ENCODE results near the gene TRIP13. TPM values are rescaled to one million over a fixed set of nuclear protein-coding genes. Genes with fewer than 3 reads are reported as not detected.

The TRIP13 gene
- total and polyA plus RNA-seq, 12 donors: 0.30 to 5.0 (median 0.78) TPM

DNA sequence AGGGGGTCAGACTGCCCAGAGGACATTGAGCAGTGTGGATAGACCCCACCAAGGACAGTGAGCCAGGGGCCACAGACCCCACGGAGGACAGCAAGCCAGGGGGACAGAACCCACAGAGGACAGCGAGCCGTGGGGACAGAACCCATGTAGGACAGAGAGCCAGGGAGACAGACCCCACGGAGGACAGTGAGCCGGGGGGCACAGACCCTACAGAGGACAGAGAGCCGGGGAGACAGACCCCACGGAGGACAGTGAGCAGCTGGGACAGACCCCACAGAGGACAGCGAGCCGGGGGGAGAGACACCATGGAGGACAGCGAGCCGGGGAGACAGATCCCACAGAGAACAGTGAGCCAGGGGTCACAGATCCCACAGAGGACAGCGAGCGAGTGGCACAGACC, 38.5 kb upstream of the TRIP13 start:
- intact Hi-C loops (cut with DNase I): no loop called here
- TF ChIP-seq, protein P1, sequence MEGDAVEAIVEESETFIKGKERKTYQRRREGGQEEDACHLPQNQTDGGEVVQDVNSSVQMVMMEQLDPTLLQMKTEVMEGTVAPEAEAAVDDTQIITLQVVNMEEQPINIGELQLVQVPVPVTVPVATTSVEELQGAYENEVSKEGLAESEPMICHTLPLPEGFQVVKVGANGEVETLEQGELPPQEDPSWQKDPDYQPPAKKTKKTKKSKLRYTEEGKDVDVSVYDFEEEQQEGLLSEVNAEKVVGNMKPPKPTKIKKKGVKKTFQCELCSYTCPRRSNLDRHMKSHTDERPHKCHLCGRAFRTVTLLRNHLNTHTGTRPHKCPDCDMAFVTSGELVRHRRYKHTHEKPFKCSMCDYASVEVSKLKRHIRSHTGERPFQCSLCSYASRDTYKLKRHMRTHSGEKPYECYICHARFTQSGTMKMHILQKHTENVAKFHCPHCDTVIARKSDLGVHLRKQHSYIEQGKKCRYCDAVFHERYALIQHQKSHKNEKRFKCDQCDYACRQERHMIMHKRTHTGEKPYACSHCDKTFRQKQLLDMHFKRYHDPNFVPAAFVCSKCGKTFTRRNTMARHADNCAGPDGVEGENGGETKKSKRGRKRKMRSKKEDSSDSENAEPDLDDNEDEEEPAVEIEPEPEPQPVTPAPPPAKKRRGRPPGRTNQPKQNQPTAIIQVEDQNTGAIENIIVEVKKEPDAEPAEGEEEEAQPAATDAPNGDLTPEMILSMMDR (IDR thresholded peaks at IDR 0.05): no peak
- TF ChIP-seq POLR2A (IDR thresholded peaks at IDR 0.05): no peak
- Histone ChIP-seq H3K9me3 (replicated peaks in 1 of 3) (no peaks in the 10 kb centered on the region), H3K27me3 (no peaks in the 10 kb centered on the region), H3K27ac (no peak overlapping the region), H3K4me1 (replicated peaks in 1 of 2) (no peaks in the 10 kb centered on the region), H3K36me3 (replicated peaks in 1 of 2) (no peaks in the 10 kb centered on the region), H3K4me3 (no peak overlapping the region)
- WGBS, 4 donors: 63 to 79% (median 72%) methylated on average over 13 of the region's 13 CpGs
- DNase-seq: no peak

DNA sequence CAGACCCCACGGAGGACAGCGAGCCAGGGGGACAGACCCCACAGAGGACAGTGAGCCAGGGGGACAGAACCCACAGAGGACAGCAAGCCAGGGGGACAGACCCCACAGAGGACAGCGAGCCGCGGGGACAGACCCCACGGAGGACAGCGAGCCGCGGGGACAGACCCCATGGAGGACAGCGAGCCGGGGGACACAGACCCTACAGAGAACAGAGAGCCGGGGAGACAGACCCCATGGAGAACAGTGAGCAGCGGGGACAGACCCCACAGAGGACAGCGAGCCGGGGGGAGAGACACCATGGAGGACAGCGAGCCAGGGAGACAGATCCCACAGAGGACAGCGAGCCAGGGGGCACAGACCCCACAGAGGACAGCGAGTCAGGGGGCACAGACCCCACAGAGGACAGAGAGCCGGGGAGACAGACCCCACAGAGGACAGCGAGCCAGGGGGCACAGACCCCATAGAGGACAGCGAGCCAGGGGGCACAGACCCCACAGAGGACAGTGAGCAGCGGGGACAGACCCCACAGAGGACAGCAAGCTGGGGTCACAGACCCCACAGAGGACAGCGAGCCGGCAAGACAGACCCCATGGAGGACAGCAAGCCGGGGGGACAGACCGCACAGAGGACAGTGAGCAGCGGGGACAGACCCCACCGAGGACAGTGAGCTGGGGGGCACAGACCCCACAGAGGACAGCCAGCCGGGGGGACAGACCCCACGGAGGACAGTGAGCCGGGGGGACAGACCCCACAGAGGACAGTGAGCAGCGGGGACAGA, 37.5 kb upstream of the TRIP13 start:
- H3K9me3 ChIP-seq (replicated peaks in 1 of 3): no peaks in the 10 kb centered on the region
- H3K27ac ChIP-seq: no peak overlapping the region
- intact Hi-C loops (cut with DNase I): no loop called here
- no peaks in the 10 kb centered on the region for H3K36me3 ChIP-seq (replicated peaks in 1 of 2)
- DNase-seq: no peak
- 71 to 88% (median 81%) methylated on average over 23 to 32 of the region's 32 CpGs for whole genome bisulfite sequencing, 4 donors
- H3K4me3 ChIP-seq: no peak overlapping the region
- H3K27me3 ChIP-seq: no peaks in the 10 kb centered on the region
- no peak for TF ChIP-seq POLR2A (IDR thresholded peaks at IDR 0.05)
- TF ChIP-seq, protein P1 (IDR thresholded peaks at IDR 0.05): no peak
- no peaks in the 10 kb centered on the region for H3K4me1 ChIP-seq (replicated peaks in 1 of 2)

DNA sequence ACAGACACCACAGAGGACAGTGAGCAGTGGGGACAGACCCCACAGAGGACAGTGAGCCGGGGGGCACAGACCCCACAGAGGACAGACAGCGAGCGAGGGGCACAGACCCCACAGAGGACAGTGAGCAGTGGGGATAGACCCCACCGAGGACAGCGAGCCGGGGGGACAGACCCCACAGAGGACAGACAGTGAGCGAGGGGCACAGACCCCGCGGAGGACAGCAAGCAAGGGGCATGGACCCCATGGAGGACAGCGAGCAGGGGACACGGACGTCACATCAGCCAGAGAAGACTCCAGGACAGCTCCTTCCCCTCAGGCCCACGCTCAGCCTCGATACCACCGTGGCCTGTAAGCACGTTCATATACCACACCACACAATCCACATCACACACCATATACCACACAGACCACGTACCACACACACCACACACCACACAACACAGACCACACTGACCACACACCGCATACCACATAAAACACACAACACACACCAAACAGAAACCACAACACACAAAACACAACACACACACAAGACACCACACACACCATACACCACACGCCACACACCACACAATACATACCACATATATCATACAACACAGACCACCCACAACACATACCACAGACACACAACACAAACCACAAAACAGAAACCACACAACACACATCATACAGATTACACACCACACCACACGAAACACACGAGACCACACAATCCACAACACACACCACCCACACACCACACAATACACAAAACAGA, 36.7 kb upstream of the TRIP13 start:
- DNase-seq: no peak
- intact Hi-C loops (cut with DNase I): no loop called here
- Histone ChIP-seq H3K27me3 (no peaks in the 10 kb centered on the region), H3K27ac (no peak overlapping the region), H3K36me3 (replicated peaks in 1 of 2) (no peaks in the 10 kb centered on the region), H3K4me1 (replicated peaks in 1 of 2) (no peaks in the 10 kb centered on the region), H3K4me3 (no peak overlapping the region), H3K9me3 (replicated peaks in 1 of 3) (no peaks in the 10 kb centered on the region)
- TF ChIP-seq, protein P1 (IDR thresholded peaks at IDR 0.05): no peak
- TF ChIP-seq POLR2A (IDR thresholded peaks at IDR 0.05): no peak
- WGBS, 4 donors: 68 to 75% (median 72%) methylated on average over 15 to 21 of the region's 21 CpGs

DNA sequence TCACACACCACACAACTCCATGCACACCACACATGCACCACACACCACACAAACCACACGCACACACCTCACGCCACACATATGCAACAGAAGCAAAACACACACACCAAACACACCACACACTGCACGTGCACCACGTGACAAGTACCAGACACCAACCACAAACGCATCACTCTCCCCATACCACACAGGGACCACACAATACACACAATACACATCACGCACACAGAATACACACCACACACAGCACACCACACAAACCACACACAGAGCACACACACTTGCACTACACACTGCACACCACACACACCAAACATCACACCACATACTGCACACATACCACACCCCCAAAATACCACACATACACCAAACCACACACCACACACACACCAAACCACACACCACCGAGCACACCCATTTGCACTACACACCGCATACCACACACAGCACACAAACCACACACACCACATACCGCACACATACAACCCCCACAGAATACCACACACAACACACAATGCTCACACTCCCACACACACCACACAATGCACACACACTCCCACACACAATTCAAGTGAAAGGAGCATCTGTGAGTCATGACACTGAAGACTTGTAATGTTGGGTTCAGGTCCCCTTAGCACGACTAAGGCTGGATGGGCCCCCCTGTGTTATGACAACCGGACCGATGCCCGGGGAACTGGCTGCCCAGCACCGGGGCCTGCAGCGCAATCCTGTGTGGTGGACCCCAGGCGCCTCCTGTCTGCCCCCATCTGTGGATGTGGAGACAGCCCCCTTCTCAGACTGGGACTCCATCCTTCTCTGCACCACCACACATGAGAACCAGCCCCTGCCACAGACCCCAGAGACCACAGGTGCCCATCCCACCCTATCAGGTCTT, 35.9 kb upstream of the TRIP13 start:
- intact Hi-C loops (cut with DNase I): no loop called here
- H3K27me3 ChIP-seq: no peaks in the 10 kb centered on the region
- H3K27ac ChIP-seq: no peak overlapping the region
- DNase-seq: no peak
- 82 to 88% (median 85%) methylated on average over 9 to 16 of the region's 16 CpGs for WGBS, 4 donors
- H3K4me3 ChIP-seq: no peak overlapping the region
- no peaks in the 10 kb centered on the region for H3K4me1 ChIP-seq (replicated peaks in 1 of 2)
- H3K9me3 ChIP-seq (replicated peaks in 1 of 3): no peaks in the 10 kb centered on the region
- no peaks in the 10 kb centered on the region for H3K36me3 ChIP-seq (replicated peaks in 1 of 2)
- TF ChIP-seq, protein P1 (IDR thresholded peaks at IDR 0.05): no peak
- TF ChIP-seq POLR2A (IDR thresholded peaks at IDR 0.05): no peak
